Subcutaneous abdominal adipose tissue (tissue), 5 donors: ENCODE results near the gene S100A16.
A peak's percentile ranks its signal among the peaks of the same experiment; 100 is the strongest.

Source experiments
- H3K27ac ChIP-seq: one replicate; pipeline ENCODE4 v1.7.0; 2013; ENCODE audit warnings: low read depth, mild to moderate bottlenecking, inconsistent platforms, low read length, moderate library complexity
- H3K27me3 ChIP-seq, 5 donors: one replicate each; pipeline ENCODE4 v1.7.0; 2013; ENCODE audit warnings: low read length in 5 of 5, inconsistent platforms in 1 of 5; ENCODE audit not compliant: control insufficient read depth in 5 of 5, insufficient read depth in 4 of 5
- H3K36me3 ChIP-seq, 5 donors: one replicate each; pipeline ENCODE4 v1.7.0; 2013; ENCODE audit warnings: low read length in 5 of 5; ENCODE audit not compliant: control insufficient read depth in 5 of 5, insufficient read depth in 5 of 5
- H3K4me1 ChIP-seq, 5 donors: one replicate each; pipeline ENCODE4 v1.7.0; 2013; ENCODE audit warnings: low read length in 5 of 5, mild to moderate bottlenecking in 3 of 5, moderate library complexity in 1 of 5; ENCODE audit not compliant: control insufficient read depth in 5 of 5, insufficient read depth in 5 of 5
- H3K4me3 ChIP-seq, 5 donors: one replicate each; pipeline ENCODE4 v1.7.0; 2013; ENCODE audit warnings: low read length in 5 of 5, low read depth in 1 of 5
- H3K9ac ChIP-seq, 5 donors: one replicate each; pipeline ENCODE4 v1.7.0; 2013; ENCODE audit warnings: low read length in 5 of 5, mild to moderate bottlenecking in 4 of 5, moderate library complexity in 3 of 5
- H3K9me3 ChIP-seq, 5 donors: one replicate each; pipeline ENCODE4 v1.7.0; 2013; ENCODE audit warnings: low read length in 5 of 5; ENCODE audit not compliant: control insufficient read depth in 5 of 5
- donor health status: healthy.
- donor health status: healthy.
- donor health status: healthy.
- donor health status: healthy.
- donor health status: healthy.

The S100A16 gene

DNA sequence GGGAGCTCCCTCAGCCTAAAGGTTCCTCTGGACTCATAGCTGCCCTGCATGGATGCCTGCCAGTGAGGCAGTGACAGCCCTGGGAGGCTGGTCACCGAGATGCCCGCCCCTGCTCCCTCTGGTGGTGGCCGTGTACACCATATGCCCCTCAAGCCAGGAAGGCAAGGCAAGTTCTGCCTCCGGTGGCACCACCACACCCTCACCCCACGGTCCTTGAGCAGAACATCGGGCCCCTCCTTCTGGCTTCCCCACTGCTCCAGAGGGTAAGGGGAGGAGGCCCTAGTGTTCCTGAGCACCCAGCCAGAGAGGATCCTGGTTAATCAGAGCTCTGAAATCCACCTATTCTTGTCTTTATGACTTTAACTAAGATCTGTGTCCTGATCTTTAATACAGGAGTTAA lies 4.7 kb upstream of the S100A16 start:
- peak overlapping the region; percentile 72 for H3K27ac ChIP-seq
- peak overlapping the region in 3 of 5 donors; percentile 1 to 57 (median 44) for H3K9ac ChIP-seq
- H3K4me3 ChIP-seq, result no peak overlapping the region
- H3K9me3 ChIP-seq, result no peaks in the 10 kb centered on the region
- peaks cover 0 to 31% (median 15%) of the 10 kb centered on the region in 5 donors for H3K36me3 ChIP-seq
- no peaks in the 10 kb centered on the region for H3K27me3 ChIP-seq
- peaks cover 5 to 37% (median 28%) of the 10 kb centered on the region in 5 donors for H3K4me1 ChIP-seq

DNA sequence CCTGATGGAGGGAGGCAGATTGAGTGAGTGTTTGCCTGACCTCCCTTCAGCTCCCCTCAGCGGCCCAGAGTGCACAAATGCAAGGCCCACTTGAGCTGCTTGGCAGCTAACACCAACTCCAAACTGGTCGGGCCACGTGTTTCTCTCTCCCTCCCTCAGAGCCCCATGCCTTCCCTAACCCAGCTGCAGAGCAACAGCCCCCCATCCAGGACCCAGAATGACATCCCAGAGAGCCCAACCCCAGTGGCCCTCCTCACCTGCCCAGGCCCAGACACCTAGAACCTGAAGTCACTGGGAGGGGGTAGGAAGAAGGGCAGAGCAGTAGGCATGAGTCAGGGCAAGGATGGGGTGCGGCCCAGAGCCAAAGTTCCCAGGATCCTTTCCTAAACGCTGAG lies 4.0 kb upstream of the S100A16 start:
- H3K36me3 ChIP-seq, result peaks cover 0 to 24% (median 15%) of the 10 kb centered on the region in 5 donors
- no peaks in the 10 kb centered on the region for H3K9me3 ChIP-seq
- no peaks in the 10 kb centered on the region for H3K27me3 ChIP-seq
- peak overlapping the region; percentile 72 for H3K27ac ChIP-seq
- H3K4me3 ChIP-seq, result no peak overlapping the region
- H3K9ac ChIP-seq, result peak overlapping the region in 2 of 5 donors; percentile 26 to 43
- peaks cover 5 to 38% (median 22%) of the 10 kb centered on the region in 5 donors for H3K4me1 ChIP-seq

DNA sequence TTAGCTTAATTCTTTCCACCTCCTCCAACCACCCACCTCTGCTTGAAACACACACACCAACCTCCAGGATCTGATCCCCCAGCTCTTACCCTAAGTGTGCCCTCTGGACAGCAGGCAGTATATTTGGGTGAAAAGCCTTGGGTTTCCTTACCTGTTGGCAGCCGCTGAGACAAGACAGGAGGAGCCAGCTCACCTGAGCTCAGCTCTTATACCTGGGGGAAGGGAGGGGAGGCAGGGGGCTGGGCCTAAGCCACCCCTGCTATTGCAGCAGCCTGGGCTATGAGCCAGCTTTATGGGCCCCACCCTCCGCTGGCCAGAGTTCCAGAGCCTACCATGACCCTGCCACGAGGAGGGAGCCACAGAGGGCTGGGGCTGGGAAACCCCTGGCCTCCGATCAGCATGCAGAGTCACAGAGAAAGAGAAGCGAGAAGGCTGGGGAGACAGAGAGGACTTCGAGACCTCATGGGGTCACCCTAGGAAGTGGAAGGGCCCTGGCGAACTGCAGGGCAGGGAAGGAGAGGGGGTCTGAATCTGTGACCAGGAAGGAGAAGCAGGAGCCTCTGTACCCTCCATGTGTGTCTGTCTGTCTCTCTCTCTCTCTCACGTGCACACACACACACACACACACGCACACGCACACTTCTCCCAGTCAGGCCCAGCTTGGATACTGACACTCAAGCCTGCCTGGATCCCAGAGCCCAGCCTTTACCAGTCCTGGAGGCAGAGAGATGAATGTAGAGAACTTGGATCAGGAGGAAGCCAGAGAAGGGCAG lies 3.4 kb upstream of the S100A16 start, which contains the start of gene S100A14:
TSS of gene S100A14 (minus strand) at position 182 of the 773 bp plus-strand sequence. CDS start 467 bp downstream, outside the sequence.
- H3K27me3 ChIP-seq, result no peaks in the 10 kb centered on the region
- peak within 1 kb of the TSS in 3 of 5 donors; percentile 5 to 43 (median 26) for H3K9ac ChIP-seq
- no peaks in the 10 kb centered on the region for H3K9me3 ChIP-seq
- no peak within 1 kb of the TSS for H3K4me3 ChIP-seq
- peaks cover 0 to 24% (median 15%) of the 10 kb centered on the region in 5 donors for H3K36me3 ChIP-seq
- peaks cover 5 to 43% (median 27%) of the 10 kb centered on the region in 5 donors for H3K4me1 ChIP-seq
- peak within 1 kb of the TSS; percentile 72 for H3K27ac ChIP-seq

DNA sequence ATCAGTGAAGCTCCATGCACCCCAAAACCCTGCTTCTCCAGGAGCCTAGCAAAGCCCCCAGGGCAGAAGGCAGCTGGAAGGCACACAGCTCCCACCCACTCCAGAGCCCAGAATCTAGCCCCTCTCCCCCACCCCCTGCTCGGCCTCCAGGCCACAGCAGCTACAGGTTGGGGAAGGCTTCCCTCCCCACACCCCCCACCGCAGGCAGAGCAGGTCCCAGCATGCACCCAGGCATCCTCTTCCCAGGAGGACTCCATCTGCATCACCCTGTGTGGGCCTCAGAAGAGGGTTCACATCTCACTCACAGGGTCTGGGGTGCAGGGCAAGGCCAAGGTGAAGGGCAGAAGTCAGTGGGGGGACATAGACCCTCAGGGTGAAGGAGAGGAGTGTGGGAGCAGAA lies 2.5 kb upstream of the S100A16 start:
- Histone ChIP-seq H3K4me3 (no peak overlapping the region), H3K36me3 (peaks cover 0 to 21% (median 15%) of the 10 kb centered on the region in 5 donors), H3K9ac (no peak overlapping the region), H3K4me1 (peaks cover 6 to 51% (median 34%) of the 10 kb centered on the region in 5 donors), H3K27ac (peak overlapping the region; percentile 23), H3K27me3 (no peaks in the 10 kb centered on the region), H3K9me3 (no peaks in the 10 kb centered on the region)

DNA sequence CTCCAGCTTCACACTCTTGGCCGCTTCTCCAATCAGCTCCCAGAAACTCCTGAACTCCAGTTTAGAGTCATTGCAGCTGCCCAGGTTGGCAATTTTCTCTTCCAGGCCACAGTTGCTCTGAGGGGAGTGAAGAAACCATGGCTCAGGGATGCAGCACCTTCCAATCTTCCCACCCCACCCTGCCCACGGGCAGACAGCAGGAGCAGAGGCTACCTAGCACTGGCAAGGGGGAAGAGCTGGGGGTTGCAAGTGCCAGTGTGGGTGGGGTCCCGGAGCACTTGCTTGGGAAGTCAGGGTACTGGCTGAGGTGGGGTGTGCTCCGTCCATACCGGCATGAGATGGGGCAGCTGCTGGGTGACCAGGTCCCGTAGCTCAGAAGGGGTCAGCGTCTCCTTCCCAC lies 2.0 kb upstream of the S100A16 start:
- Histone ChIP-seq H3K9me3 (no peaks in the 10 kb centered on the region), H3K4me1 (peaks cover 11 to 56% (median 39%) of the 10 kb centered on the region in 5 donors), H3K4me3 (no peak overlapping the region), H3K36me3 (peaks cover 0 to 18% (median 13%) of the 10 kb centered on the region in 5 donors), H3K27me3 (no peaks in the 10 kb centered on the region), H3K9ac (no peak overlapping the region), H3K27ac (peak overlapping the region; percentile 23)

DNA sequence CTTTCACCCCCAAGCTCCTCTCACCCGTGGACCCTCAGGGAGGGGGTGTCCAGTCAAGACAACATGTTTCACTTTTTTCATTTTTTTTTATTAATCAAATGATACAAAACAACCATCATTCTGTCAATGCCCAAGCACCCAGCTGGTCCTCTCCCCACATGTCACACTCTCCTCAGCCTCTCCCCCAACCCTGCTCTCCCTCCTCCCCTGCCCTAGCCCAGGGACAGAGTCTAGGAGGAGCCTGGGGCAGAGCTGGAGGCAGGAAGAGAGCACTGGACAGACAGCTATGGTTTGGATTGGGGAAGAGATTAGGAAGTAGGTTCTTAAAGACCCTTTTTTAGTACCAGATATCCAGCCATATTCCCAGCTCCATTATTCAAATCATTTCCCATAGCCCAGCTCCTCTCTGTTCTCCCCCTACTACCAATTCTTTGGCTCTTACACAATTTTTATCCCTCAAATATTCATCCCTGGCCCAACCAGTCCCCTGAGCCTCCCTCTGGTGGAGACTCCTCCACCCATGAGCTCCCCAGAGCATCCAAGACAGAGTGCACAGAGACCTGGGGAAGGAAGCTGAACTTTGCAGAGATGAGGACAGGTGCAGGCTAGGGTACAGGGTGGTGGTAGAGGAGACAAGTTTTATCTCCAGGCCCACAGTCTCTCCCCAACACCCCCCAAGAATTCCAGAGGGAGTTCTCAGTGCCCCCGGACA lies 1.4 kb upstream of the S100A16 start:
- Histone ChIP-seq H3K4me1 (peaks cover 13 to 62% (median 45%) of the 10 kb centered on the region in 5 donors), H3K9me3 (no peaks in the 10 kb centered on the region), H3K9ac (peak overlapping the region in 1 of 5 donors; percentile 10), H3K27ac (no peak overlapping the region), H3K4me3 (no peak overlapping the region), H3K27me3 (no peaks in the 10 kb centered on the region), H3K36me3 (peaks cover 0 to 17% (median 9%) of the 10 kb centered on the region in 5 donors)

DNA sequence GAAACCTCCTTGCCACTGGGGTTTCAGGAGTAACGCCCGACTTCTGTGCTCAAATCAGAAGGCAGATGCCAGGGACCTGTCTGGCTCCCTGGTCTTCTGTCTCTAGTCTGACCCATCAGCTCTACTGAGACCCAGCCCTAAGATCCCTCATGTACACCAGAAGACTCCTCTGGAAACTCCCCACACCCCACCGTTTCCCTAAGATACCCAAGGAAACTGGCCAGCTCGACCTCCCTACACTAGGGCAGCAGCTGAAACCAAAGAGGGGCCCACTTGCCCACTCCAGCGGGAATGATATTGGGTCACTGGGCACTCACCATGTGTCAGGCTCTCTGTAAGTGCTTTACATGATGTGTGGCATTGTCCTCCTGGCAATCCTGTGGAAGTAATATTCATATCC lies 469 bp upstream of the S100A16 start:
- Histone ChIP-seq H3K9ac (peak overlapping the region in 3 of 5 donors; percentile 39 to 95 (median 91)), H3K4me1 (peaks cover 14 to 71% (median 54%) of the 10 kb centered on the region in 5 donors), H3K4me3 (peak overlapping the region in 3 of 5 donors; percentile 67 to 86 (median 75)), H3K27ac (peak overlapping the region; percentile 92), H3K36me3 (peaks cover 0 to 7% (median under 1%) of the 10 kb centered on the region in 5 donors), H3K9me3 (no peaks in the 10 kb centered on the region), H3K27me3 (no peaks in the 10 kb centered on the region)

DNA sequence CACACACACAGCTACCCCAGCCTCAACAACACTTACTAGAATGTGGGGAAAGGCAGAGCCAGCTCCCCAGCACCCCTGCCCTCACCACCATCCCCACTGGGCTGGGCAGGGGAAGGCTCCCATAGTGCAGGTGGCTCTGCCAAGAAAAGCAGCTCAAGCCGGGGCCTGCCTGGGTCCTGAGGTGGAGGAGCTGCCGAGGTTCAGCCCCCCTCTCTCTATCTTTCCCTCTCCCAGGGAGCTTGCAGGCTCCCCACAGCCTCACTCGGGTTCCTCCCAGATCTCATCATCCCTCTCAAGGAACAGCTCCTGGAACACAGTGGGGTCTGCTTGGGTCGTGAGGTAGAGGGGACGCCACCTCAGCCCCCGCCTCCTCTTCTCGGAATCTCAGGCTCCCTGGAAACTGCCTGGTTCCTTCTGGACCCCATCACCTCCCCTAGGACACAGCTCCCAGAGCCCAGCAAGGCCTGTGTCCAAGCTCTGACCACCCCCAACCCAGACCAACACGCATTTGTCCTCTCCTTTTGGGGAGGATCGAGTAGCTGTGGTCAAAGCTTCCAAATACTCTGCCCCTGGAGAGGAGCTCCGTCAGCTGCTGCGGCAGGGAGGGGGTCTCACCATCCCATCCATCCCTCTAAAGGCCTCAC lies 704 bp downstream of the S100A16 start:
- no peaks in the 10 kb centered on the region for H3K9me3 ChIP-seq
- H3K27ac ChIP-seq, result peak overlapping the region; percentile 92
- H3K27me3 ChIP-seq, result no peaks in the 10 kb centered on the region
- peak overlapping the region; percentile 39 to 95 (median 77) for H3K9ac ChIP-seq
- H3K4me3 ChIP-seq, result peak overlapping the region; percentile 54 to 90 (median 75)
- H3K4me1 ChIP-seq, result peaks cover 13 to 75% (median 54%) of the 10 kb centered on the region in 5 donors
- H3K36me3 ChIP-seq, result peaks cover 0 to 9% (median 7%) of the 10 kb centered on the region in 5 donors

DNA sequence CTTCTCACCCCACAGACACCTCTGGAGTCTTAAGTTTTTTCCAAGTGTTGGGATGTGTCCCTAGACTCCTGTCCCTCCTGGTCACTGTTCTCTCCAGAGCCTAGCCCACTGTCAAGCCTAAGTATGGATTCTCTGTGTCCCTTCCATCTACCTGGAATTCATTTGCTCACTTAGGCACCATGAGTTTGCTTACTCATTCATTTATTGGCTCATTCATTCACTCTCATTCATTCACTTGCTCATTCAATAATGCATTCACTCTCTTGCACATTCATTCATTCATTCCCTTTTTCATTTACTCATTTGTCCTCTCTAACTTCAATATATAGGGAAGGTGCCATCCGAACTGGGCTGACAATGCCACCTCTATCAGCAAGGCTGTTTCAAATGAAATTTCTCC lies 1.6 kb downstream of the S100A16 start:
- H3K27ac ChIP-seq, result peak overlapping the region; percentile 92
- no peaks in the 10 kb centered on the region for H3K9me3 ChIP-seq
- peaks cover 0 to 18% (median 15%) of the 10 kb centered on the region in 5 donors for H3K36me3 ChIP-seq
- peak overlapping the region in 4 of 5 donors; percentile 39 to 95 (median 80) for H3K9ac ChIP-seq
- H3K4me1 ChIP-seq, result peaks cover 10 to 68% (median 51%) of the 10 kb centered on the region in 5 donors
- H3K27me3 ChIP-seq, result no peaks in the 10 kb centered on the region
- peak overlapping the region in 4 of 5 donors; percentile 67 to 90 (median 80) for H3K4me3 ChIP-seq
